ENCODE data around the gene AP4M1. TPM values are rescaled to one million over a fixed set of nuclear protein-coding genes. Genes with fewer than 3 reads are reported as not detected.

AP4M1 gene
- total and polyA plus RNA-seq, 2 experiments from 2014 or later: 16.2 to 18.7 TPM

DNA sequence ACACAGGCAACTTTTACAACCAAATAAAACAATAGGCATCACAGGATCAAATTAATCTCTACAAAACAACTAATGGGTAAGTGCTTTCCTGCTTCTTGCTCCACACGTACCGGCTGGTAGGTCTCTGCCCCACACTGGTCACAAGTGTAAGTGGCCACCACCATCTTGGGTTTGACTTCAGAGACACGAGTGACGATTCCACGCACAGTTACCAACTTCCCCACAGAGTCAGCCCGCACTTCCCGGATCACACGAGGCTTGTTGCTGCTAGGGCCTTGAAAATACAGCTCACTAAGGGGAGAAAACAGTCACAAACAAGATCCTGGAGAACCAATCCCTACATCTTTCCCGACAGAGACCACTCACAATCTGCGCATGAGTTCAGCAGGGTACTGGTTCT is 2.5 kb upstream of the AP4M1 start:
- 0 out of 2 replicates have a peak overlapping the region, but pooled peaks have one; percentile 86 for H3K9ac ChIP-seq
- no peak overlapping the region for H3K4me2 ChIP-seq (ENCODE audit: unreplicated experiment)
- peaks cover 41% of the 10 kb centered on the region for H3K36me3 ChIP-seq (ENCODE audit: low read depth)
- H3K9me3 ChIP-seq (ENCODE audit: low read depth): no peaks in the 10 kb centered on the region
- no peak overlapping the region for H3K27ac ChIP-seq
- peaks cover 66% of the 10 kb centered on the region for H3K79me2 ChIP-seq (ENCODE audit: insufficient read depth)
- no peaks in the 10 kb centered on the region for H3K27me3 ChIP-seq (replicated peaks; ENCODE audit: insufficient read depth)
- no peak overlapping the region for H2AFZ ChIP-seq
- no peaks in the 10 kb centered on the region for H3K9me2 ChIP-seq (ENCODE audit: insufficient read depth)
- in situ Hi-C loops (cut with MboI): no loop called here
- peaks cover 21% of the 10 kb centered on the region; the same call in 1 of the 2 replicates for H3F3A ChIP-seq (ENCODE audit: insufficient read depth)
- no peak overlapping the region for H3K4me3 ChIP-seq
- TF ChIP-seq EZH2phosphoT487 (IDR thresholded peaks at IDR 0.05; ENCODE audit: insufficient read depth, low read depth) (no peak), EZH2 (IDR thresholded peaks at IDR 0.05; ENCODE audit: insufficient read depth, poor library complexity, severe bottlenecking) (no peak)
- DNase-seq: no peak
- WGBS, 2 experiments (ENCODE audit: low coverage in 1 of 2, low lambda C conversion rate in 2 of 2, missing lambda C conversion rate in 2 of 2): 86 to 95% methylated on average over 10 of the region's 10 CpGs
- no peaks in the 10 kb centered on the region for H4K20me1 ChIP-seq (ENCODE audit: insufficient read depth)
- H3K4me1 ChIP-seq (ENCODE audit: insufficient read depth): peaks cover 5% of the 10 kb centered on the region; the same call in 1 of the 2 replicates

- H3K27ac ChIP-seq: no peak overlapping the region
- H3K4me2 ChIP-seq (ENCODE audit: unreplicated experiment): peak overlapping the region; percentile 99
- no peak for TF ChIP-seq EZH2phosphoT487 (IDR thresholded peaks at IDR 0.05; ENCODE audit: insufficient read depth, low read depth)
- TF ChIP-seq EZH2 (IDR thresholded peaks at IDR 0.05; ENCODE audit: insufficient read depth, poor library complexity, severe bottlenecking): no peak
- peaks cover 5% of the 10 kb centered on the region; the same call in 1 of the 2 replicates for H3K4me1 ChIP-seq (ENCODE audit: insufficient read depth)
- 83 to 88% methylated on average over 12 of the region's 12 CpGs for WGBS, 2 experiments (ENCODE audit: low coverage in 1 of 2, low lambda C conversion rate in 2 of 2, missing lambda C conversion rate in 2 of 2)
- no peaks in the 10 kb centered on the region for H3K27me3 ChIP-seq (replicated peaks; ENCODE audit: insufficient read depth)
- H3K4me3 ChIP-seq: peak overlapping the region; percentile 94
- peaks cover 40% of the 10 kb centered on the region for H3K36me3 ChIP-seq (ENCODE audit: low read depth)
- no peak for DNase-seq
- H3K9me3 ChIP-seq (ENCODE audit: low read depth): no peaks in the 10 kb centered on the region
- peak overlapping the region; percentile 86 for H3K9ac ChIP-seq
- in situ Hi-C loops (cut with MboI): no loop called here
- no peaks in the 10 kb centered on the region for H3K9me2 ChIP-seq (ENCODE audit: insufficient read depth)
- H2AFZ ChIP-seq: 0 out of 2 replicates have a peak overlapping the region, but pooled peaks have one; percentile 61
- H3K79me2 ChIP-seq (ENCODE audit: insufficient read depth): peaks cover 63% of the 10 kb centered on the region
- no peaks in the 10 kb centered on the region for H4K20me1 ChIP-seq (ENCODE audit: insufficient read depth)
- H3F3A ChIP-seq (ENCODE audit: insufficient read depth): peaks cover 18% of the 10 kb centered on the region; the same call in 1 of the 2 replicates
Observed at GRCh38 chr7:100099452-100099851, 2.0 kb upstream of the AP4M1 start.

DNA sequence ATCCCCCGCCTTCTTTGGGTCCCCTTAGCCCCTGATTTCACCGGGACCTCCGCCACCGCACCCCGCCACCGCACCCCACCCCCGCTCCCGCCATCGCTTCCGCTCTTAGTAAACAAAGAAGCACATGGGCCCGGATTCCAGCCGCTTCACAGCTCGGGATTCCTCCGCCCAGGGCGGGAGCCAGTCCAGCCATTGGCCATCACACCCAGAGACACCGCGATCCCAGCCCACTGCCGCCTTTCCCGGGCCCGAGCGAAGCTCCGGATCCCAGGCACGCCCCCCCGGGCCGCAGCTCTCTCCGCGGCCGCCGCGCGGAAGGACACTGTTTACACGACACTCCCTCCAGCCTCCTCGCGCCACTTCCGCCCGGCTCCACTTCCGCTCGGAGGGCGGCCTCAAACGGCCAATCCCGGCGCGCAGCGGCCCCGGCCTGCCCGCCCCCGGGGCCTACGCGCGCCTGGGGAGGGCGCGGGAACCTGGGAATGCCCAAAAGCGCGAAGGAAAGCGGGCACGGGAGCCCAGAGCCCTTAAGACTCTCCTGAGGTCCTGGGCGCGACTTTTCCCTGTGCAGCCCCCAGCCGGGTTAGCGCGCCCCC is 925 bp upstream of the AP4M1 start:
- no peaks in the 10 kb centered on the region for H3K9me3 ChIP-seq (ENCODE audit: low read depth)
- H3K4me1 ChIP-seq (ENCODE audit: insufficient read depth): peaks cover 5% of the 10 kb centered on the region; the same call in 1 of the 2 replicates
- DNase-seq: peak; percentile 98
- H3K9ac ChIP-seq: peak overlapping the region; percentile 86
- in situ Hi-C loops (cut with MboI): no loop called here
- TF ChIP-seq EZH2 (IDR thresholded peaks at IDR 0.05; ENCODE audit: insufficient read depth, poor library complexity, severe bottlenecking) (no peak), EZH2phosphoT487 (IDR thresholded peaks at IDR 0.05; ENCODE audit: insufficient read depth, low read depth) (no peak)
- H3K4me3 ChIP-seq: peak overlapping the region; percentile 94
- no peaks in the 10 kb centered on the region for H4K20me1 ChIP-seq (ENCODE audit: insufficient read depth)
- H3K27me3 ChIP-seq (replicated peaks; ENCODE audit: insufficient read depth): no peaks in the 10 kb centered on the region
- H3K79me2 ChIP-seq (ENCODE audit: insufficient read depth): peaks cover 59% of the 10 kb centered on the region
- 0 to 1% methylated on average over 43 to 61 of the region's 61 CpGs for WGBS, 2 experiments (ENCODE audit: low coverage in 1 of 2, low lambda C conversion rate in 2 of 2, missing lambda C conversion rate in 2 of 2)
- peaks cover 9% of the 10 kb centered on the region; the same call in 1 of the 2 replicates for H3F3A ChIP-seq (ENCODE audit: insufficient read depth)
- H2AFZ ChIP-seq: peak overlapping the region; percentile 61
- peak overlapping the region; percentile 90 for H3K27ac ChIP-seq
- H3K36me3 ChIP-seq (ENCODE audit: low read depth): peaks cover 31% of the 10 kb centered on the region; the same call in 1 of the 2 replicates
- H3K9me2 ChIP-seq (ENCODE audit: insufficient read depth): no peaks in the 10 kb centered on the region
- peak overlapping the region; percentile 99 for H3K4me2 ChIP-seq (ENCODE audit: unreplicated experiment)

GRCh38 chr7:100102950-100103840 is 1.8 kb downstream of the AP4M1 start:
- Histone ChIP-seq H3K27me3 (replicated peaks; ENCODE audit: insufficient read depth) (no peaks in the 10 kb centered on the region), H3K79me2 (ENCODE audit: insufficient read depth) (peaks cover 36% of the 10 kb centered on the region), H3K9me2 (ENCODE audit: insufficient read depth) (no peaks in the 10 kb centered on the region), H3K4me2 (ENCODE audit: unreplicated experiment) (no peak overlapping the region), H3K4me1 (ENCODE audit: insufficient read depth) (peaks cover 5% of the 10 kb centered on the region; the same call in 1 of the 2 replicates), H3K27ac (no peak overlapping the region), H3K36me3 (ENCODE audit: low read depth) (peaks cover 15% of the 10 kb centered on the region; the same call in 1 of the 2 replicates), H2AFZ (no peak overlapping the region), H3K9me3 (ENCODE audit: low read depth) (no peaks in the 10 kb centered on the region), H4K20me1 (ENCODE audit: insufficient read depth) (no peaks in the 10 kb centered on the region), H3F3A (ENCODE audit: insufficient read depth) (peaks cover 4% of the 10 kb centered on the region; the same call in 1 of the 2 replicates), H3K9ac (peak overlapping the region; percentile 86; the same call in 1 of the 2 replicates), H3K4me3 (no peak overlapping the region; the same call in 1 of the 2 replicates)
- in situ Hi-C loops (cut with MboI): no loop called here
- TF ChIP-seq EZH2 (IDR thresholded peaks at IDR 0.05; ENCODE audit: insufficient read depth, poor library complexity, severe bottlenecking) (no peak), EZH2phosphoT487 (IDR thresholded peaks at IDR 0.05; ENCODE audit: insufficient read depth, low read depth) (no peak)
- 84 to 85% methylated on average over 17 of the region's 17 CpGs for WGBS, 2 experiments (ENCODE audit: low coverage in 1 of 2, low lambda C conversion rate in 2 of 2, missing lambda C conversion rate in 2 of 2)
- DNase-seq: no peak
